Nephron (organoid): ENCODE results near the gene SNTB2.

Source experiments
- H3K27ac Mint-ChIP-seq, 3 experiments: 2 replicates each; pipeline ENCODE4 v1.8.0; 2020; ENCODE audit warnings: mixed read lengths in 3 of 3, mild to moderate bottlenecking in 2 of 3, moderate library complexity in 1 of 3
- H3K27me3 Mint-ChIP-seq: 2 replicates; pipeline ENCODE4 v1.8.0; 2021; ENCODE audit warnings: low read depth, mild to moderate bottlenecking, moderate library complexity, mixed read lengths
- H3K36me3 Mint-ChIP-seq: 2 replicates; pipeline ENCODE4 v1.8.0; 2020; ENCODE audit warnings: low read depth, mixed read lengths
- H3K4me1 Mint-ChIP-seq: 2 replicates; pipeline ENCODE4 v1.8.0; 2020; ENCODE audit warnings: mixed read lengths
- H3K4me3 Mint-ChIP-seq, 3 experiments: 2 replicates each; pipeline ENCODE4 v1.8.0; 2020; ENCODE audit warnings: mild to moderate bottlenecking in 3 of 3, mixed read lengths in 3 of 3, moderate library complexity in 2 of 3
- H3K9me3 Mint-ChIP-seq: 2 replicates; pipeline ENCODE4 v1.8.0; 2020; ENCODE audit warnings: mixed read lengths
- TF ChIP-seq, protein P1 (sequence below), 3 experiments: fragments of 200-600 bp; sonication (generic); IDR thresholded peaks; one replicate each; pipeline ENCODE4 v1.5.0; 2021; ENCODE audit warnings: antibody characterized with exemption in 3 of 3; ENCODE audit not compliant: unreplicated experiment in 3 of 3

The SNTB2 gene

DNA sequence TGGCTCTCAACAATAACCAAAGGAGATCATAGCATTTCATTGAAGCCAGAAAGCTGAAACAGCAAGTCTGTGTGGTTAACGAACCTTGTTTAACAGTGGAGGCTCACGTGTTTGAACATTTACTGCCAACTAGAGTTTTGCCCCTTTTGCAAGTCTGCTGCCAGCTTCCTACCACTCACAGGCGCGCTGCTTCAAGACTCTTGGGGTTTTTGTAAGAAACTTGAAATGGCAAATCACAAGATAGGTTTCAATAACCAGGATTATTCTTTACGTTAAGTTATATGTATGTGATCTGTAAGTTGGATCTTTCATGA lies 1.2 kb downstream of the SNTB2 start:
- H3K4me3 Mint-ChIP-seq = peak overlapping the region; percentile 84 to 87 (median 84)
- H3K27me3 Mint-ChIP-seq = no peaks in the 10 kb centered on the region
- TF ChIP-seq, protein P1, sequence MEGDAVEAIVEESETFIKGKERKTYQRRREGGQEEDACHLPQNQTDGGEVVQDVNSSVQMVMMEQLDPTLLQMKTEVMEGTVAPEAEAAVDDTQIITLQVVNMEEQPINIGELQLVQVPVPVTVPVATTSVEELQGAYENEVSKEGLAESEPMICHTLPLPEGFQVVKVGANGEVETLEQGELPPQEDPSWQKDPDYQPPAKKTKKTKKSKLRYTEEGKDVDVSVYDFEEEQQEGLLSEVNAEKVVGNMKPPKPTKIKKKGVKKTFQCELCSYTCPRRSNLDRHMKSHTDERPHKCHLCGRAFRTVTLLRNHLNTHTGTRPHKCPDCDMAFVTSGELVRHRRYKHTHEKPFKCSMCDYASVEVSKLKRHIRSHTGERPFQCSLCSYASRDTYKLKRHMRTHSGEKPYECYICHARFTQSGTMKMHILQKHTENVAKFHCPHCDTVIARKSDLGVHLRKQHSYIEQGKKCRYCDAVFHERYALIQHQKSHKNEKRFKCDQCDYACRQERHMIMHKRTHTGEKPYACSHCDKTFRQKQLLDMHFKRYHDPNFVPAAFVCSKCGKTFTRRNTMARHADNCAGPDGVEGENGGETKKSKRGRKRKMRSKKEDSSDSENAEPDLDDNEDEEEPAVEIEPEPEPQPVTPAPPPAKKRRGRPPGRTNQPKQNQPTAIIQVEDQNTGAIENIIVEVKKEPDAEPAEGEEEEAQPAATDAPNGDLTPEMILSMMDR (IDR thresholded peaks at IDR 0.05; ENCODE audit: unreplicated experiment in 3 of 3) = no peak
- H3K27ac Mint-ChIP-seq = peak overlapping the region; percentile 67 to 75 (median 73)
- H3K9me3 Mint-ChIP-seq = no peaks in the 10 kb centered on the region
- peaks cover 39% of the 10 kb centered on the region for H3K4me1 Mint-ChIP-seq
- peaks cover 6% of the 10 kb centered on the region for H3K36me3 Mint-ChIP-seq

DNA sequence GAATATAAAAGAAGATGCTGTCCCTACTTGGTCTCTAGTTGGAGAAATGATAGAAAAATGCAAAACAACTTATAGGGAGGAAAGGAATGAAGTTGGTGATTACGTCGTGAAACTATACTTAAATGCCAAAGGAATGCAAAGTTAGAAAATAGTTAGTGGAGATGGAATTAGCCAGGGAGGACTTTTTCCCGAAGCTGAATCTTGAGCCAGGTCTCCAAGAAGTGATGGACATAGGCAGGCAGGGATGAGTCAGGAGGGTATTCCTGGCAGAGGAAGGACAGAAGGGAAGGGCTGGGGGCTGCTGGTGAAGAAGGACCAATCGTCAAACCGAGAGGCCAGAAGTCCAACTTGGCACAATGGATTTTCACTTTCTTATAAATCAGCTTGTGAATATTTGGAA lies 1.8 kb downstream of the SNTB2 start:
- no peaks in the 10 kb centered on the region for H3K27me3 Mint-ChIP-seq
- peaks cover 39% of the 10 kb centered on the region for H3K4me1 Mint-ChIP-seq
- no peaks in the 10 kb centered on the region for H3K9me3 Mint-ChIP-seq
- H3K4me3 Mint-ChIP-seq = peak overlapping the region; percentile 84 to 87 (median 84)
- TF ChIP-seq, protein P1 (IDR thresholded peaks at IDR 0.05; ENCODE audit: unreplicated experiment in 3 of 3) = no peak
- peaks cover 6% of the 10 kb centered on the region for H3K36me3 Mint-ChIP-seq
- peak overlapping the region; percentile 67 to 75 (median 73) for H3K27ac Mint-ChIP-seq

DNA sequence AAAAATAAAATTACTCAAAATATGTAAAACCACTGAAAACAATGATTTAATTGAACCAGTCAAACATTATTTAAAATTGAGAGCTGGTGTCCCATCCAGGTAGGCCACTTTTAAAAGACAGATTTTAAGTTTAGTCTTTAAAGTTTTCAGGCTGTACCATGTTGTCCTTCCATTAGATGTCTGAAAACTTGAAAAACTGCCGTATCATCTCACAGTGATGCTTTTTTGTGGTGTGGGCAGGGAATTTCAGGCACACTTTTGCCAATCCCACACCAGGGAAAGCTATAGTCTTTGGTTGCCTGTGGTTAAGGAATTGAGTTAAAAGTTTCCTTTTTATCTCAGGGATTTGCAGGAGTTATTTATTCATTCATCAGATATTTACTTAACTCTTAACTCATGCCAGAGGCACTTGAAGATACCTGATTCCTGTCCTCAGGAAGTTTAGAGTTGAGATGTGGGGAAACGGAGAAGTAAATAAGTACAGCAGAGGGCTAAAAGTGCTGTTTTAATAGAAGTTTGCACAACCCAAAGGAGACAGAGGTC lies 3.2 kb downstream of the SNTB2 start:
- no peak overlapping the region for H3K27ac Mint-ChIP-seq
- H3K4me1 Mint-ChIP-seq = peaks cover 52% of the 10 kb centered on the region
- H3K36me3 Mint-ChIP-seq = peaks cover 6% of the 10 kb centered on the region

DNA sequence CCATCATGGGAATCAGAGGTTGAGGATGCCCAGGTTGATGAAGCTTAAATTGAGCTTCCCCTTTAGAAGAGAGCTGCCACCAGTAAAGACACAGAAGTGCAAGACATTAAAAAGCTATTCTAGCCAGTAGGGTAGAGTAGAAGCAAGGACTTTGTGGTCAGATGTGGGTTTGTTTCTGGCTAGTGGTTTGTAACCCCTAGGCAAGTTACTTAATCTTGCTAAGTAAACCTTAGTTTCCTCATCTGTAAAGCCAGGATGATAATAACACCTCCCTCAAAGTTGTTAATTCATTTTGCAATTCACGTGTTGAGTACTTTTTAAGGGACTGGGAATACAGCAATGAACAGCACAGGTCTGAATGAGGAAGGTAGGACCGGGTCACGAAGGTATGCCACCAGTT lies 3.6 kb downstream of the SNTB2 start:
- Mint-ChIP-seq H3K4me3 (no peak overlapping the region), H3K27ac (no peak overlapping the region)
- TF ChIP-seq, protein P1 (IDR thresholded peaks at IDR 0.05; ENCODE audit: unreplicated experiment in 3 of 3) = no peak

More for the DNA sequence above, 3.2 kb downstream of the SNTB2 start:
- no peaks in the 10 kb centered on the region for H3K27me3 Mint-ChIP-seq
- TF ChIP-seq, protein P1 (IDR thresholded peaks at IDR 0.05; ENCODE audit: unreplicated experiment in 3 of 3) = no peak
- H3K9me3 Mint-ChIP-seq = no peaks in the 10 kb centered on the region
- peak overlapping the region in 2 of 3 experiments; percentile 2 to 37 for H3K4me3 Mint-ChIP-seq

DNA sequence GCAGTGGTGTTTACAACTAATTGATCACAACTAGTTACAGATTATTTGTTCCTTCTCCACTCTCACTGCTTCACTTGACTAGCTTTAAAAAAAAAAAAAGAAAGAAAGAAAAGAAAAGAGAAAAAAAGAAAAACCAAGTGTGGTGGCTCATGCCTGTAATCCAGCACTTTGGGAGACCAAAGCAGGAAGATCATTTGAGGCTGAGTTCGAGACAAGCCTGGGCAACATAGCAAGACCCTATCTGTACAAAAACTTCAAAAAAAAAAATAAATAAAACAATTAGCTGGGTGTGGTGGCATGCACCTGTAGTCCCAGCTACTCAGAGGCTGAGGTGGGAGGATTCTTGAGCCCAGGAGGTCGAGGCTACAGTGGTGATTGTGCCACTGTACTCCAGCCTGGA lies 4.2 kb downstream of the SNTB2 start:
- peaks cover 6% of the 10 kb centered on the region for H3K36me3 Mint-ChIP-seq
- H3K27me3 Mint-ChIP-seq = no peaks in the 10 kb centered on the region
- H3K4me3 Mint-ChIP-seq = no peak overlapping the region
- no peaks in the 10 kb centered on the region for H3K9me3 Mint-ChIP-seq
- H3K27ac Mint-ChIP-seq = no peak overlapping the region
- TF ChIP-seq, protein P1 (IDR thresholded peaks at IDR 0.05; ENCODE audit: unreplicated experiment in 3 of 3) = no peak
- peaks cover 52% of the 10 kb centered on the region for H3K4me1 Mint-ChIP-seq

More for the DNA sequence above, 3.6 kb downstream of the SNTB2 start:
- no peaks in the 10 kb centered on the region for H3K9me3 Mint-ChIP-seq
- H3K27me3 Mint-ChIP-seq = no peaks in the 10 kb centered on the region
- H3K36me3 Mint-ChIP-seq = peaks cover 6% of the 10 kb centered on the region
- H3K4me1 Mint-ChIP-seq = peaks cover 52% of the 10 kb centered on the region

DNA sequence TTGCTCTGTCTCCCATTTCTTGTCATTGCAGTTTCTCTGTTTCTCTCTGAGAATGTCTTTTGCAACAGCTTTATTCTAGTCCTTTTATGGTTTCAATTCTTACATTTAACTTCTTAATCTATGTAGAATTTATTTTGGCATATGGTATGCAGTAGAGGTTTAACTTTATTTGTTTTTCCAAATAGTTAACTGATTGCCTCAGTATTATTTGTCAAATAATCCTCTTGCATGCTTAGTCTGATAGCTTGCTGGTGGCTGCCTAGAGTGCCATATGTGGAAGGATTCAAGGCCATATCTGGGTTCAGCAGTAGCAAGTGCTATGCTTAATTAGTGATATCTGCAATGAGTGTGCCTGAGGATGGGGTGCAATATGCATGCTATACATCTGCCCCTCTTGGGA lies 6.9 kb downstream of the SNTB2 start:
- TF ChIP-seq, protein P1 (IDR thresholded peaks at IDR 0.05; ENCODE audit: unreplicated experiment in 3 of 3) = no peak
- Mint-ChIP-seq H3K27ac (peak overlapping the region in 1 of 3 experiments; percentile 59), H3K4me3 (no peak overlapping the region), H3K4me1 (peaks cover 49% of the 10 kb centered on the region), H3K36me3 (peaks cover 6% of the 10 kb centered on the region), H3K27me3 (no peaks in the 10 kb centered on the region), H3K9me3 (no peaks in the 10 kb centered on the region)
